K562 (cell line): Measurements from ENCODE around the gene TAS2R31. TPM values are rescaled to one million over a fixed set of nuclear protein-coding genes. Genes with fewer than 3 reads are reported as not detected.

Source experiments
- ATAC-seq: fragments of 200-7000 bp; cut with Tn5 transposase; 3 replicates; pipeline ENCODE4 v1.9.1; 2020; ENCODE audit warnings: moderate library complexity
- BruUV-seq: library from RNA; stranded (reverse); fragments of 400-500 nt; replicated peaks from 2 replicates; lab custom pipeline; 2021; lab: Mats Ljungman, UMichigan
- CTCF ChIA-PET: fragments of 300-600 bp; formaldehyde crosslinking; extraction: SDS; loops from one replicate; lab custom pipeline; 2021; ENCODE audit warnings: low intra/inter-chr PET ratio; lab: Yijun Ruan, JAX
- POLR2A ChIA-PET: fragments of 300-600, 350-650 bp; sonication (Branson Sonifier 250); formaldehyde crosslinking; extraction: SDS; loops from one replicate; lab custom pipeline; 2021; ENCODE audit warnings: antibody characterized with exemption, inconsistent platforms; lab: Yijun Ruan, JAX
- DNase-seq, 4 experiments: peaks; one replicate each; pipeline versions ENCODE4 v3.0.0 to v3.0.0-alpha.2; 2011 to 2018; ENCODE audit warnings: low spot score in 3 of 4, mixed read lengths in 3 of 4; ENCODE audit errors: extremely low read depth in 1 of 4
- FAIRE-seq: peaks from 2 replicates; lab custom pipeline; 2011; peaks lifted over from hg19 to GRCh38; lab: Jason Lieb, UNC
- H2AFZ ChIP-seq: 2 replicates; pipeline ENCODE4 v1.6.0; 2011; ENCODE audit warnings: low read depth, low read length, control low read depth, inconsistent platforms
- H3K27ac ChIP-seq: fragments of 200-600 bp; 3 replicates; pipeline ENCODE4 v1.8.0; 2011; ENCODE audit warnings: low read depth, mild to moderate bottlenecking, control low read depth, inconsistent platforms, low read length, moderate library complexity, mixed read lengths; ENCODE audit errors: extremely low read depth
- H3K27me3 ChIP-seq, 2 experiments: fragments of 300-600 bp in 1 of 2; 2 replicates in 1 of 2; 3 replicates in 1 of 2; pipeline versions ENCODE4 v1.6.0 to v1.8.0; 2011; ENCODE audit warnings: inconsistent platforms in 2 of 2, low read length in 2 of 2, mild to moderate bottlenecking in 1 of 2, mixed read lengths in 1 of 2, moderate library complexity in 1 of 2; ENCODE audit not compliant: control insufficient read depth in 2 of 2, insufficient read depth in 2 of 2
- H3K36me3 ChIP-seq: fragments of 300-600 bp; 3 replicates; pipeline ENCODE4 v1.8.0; 2011; ENCODE audit warnings: mild to moderate bottlenecking, low read length, inconsistent platforms; ENCODE audit not compliant: control insufficient read depth, insufficient read depth
- H3K4me1 ChIP-seq, 2 experiments: fragments of 200-600 bp in 1 of 2; replicated peaks in 1 of 2; 2 replicates in 1 of 2; 3 replicates in 1 of 2; pipeline versions ENCODE4 v1.5.1 to v1.8.0; 2011; ENCODE audit warnings: inconsistent platforms in 2 of 2, low read length in 2 of 2, mild to moderate bottlenecking in 1 of 2, mixed read lengths in 1 of 2, moderate library complexity in 1 of 2; ENCODE audit not compliant: control insufficient read depth in 2 of 2, insufficient read depth in 2 of 2
- H3K4me2 ChIP-seq: 2 replicates; pipeline ENCODE4 v1.6.1; 2011; ENCODE audit warnings: low read length, control low read depth, inconsistent platforms, mixed read lengths; ENCODE audit not compliant: insufficient read depth
- H3K4me3 ChIP-seq: fragments of 200-600 bp; sonication (generic), shearing (Covaris generic); 2 replicates; pipeline ENCODE4 v1.5.1; 2016; ENCODE audit warnings: control low read depth, inconsistent platforms
- H3K79me2 ChIP-seq: fragments of 200-600 bp; 3 replicates; pipeline ENCODE4 v1.8.0; 2011; ENCODE audit warnings: low read length, inconsistent platforms; ENCODE audit not compliant: control insufficient read depth, insufficient read depth
- H3K9ac ChIP-seq, 2 experiments: 2 replicates each; pipeline versions ENCODE4 v1.6.0 to v1.6.1; 2011; ENCODE audit warnings: low read depth in 2 of 2, low read length in 2 of 2, control low read depth in 1 of 2, inconsistent platforms in 1 of 2, mild to moderate bottlenecking in 1 of 2, mixed read lengths in 1 of 2; ENCODE audit not compliant: insufficient read depth in 1 of 2
- H3K9me1 ChIP-seq: one replicate; pipeline ENCODE4 v1.6.0; 2011; ENCODE audit warnings: inconsistent platforms, mild to moderate bottlenecking, low read length, moderate library complexity; ENCODE audit not compliant: control insufficient read depth, insufficient read depth
- H3K9me3 ChIP-seq: replicated peaks from 2 replicates; pipeline ENCODE4 v1.5.1; 2011; ENCODE audit warnings: low read depth, low read length, inconsistent platforms; ENCODE audit not compliant: control insufficient read depth, insufficient read depth
- H4K20me1 ChIP-seq: replicated peaks from 2 replicates; pipeline ENCODE4 v1.6.1; 2011; ENCODE audit warnings: low read length, inconsistent platforms, mixed read lengths; ENCODE audit not compliant: control insufficient read depth, insufficient read depth
- ARID3B ChIP-seq: fragments of 250-450 bp; sonication (Bioruptor Pico); IDR thresholded peaks from 2 replicates; pipeline ENCODE4 v1.4.0; 2020; ENCODE audit warnings: borderline replicate concordance
- HNRNPK ChIP-seq: fragments of 200-400 bp; formaldehyde crosslinking; IDR thresholded peaks from one replicate; pipeline ENCODE4 v1.6.1; 2018; ENCODE audit warnings: mild to moderate bottlenecking, low read depth, low read length; ENCODE audit not compliant: poor library complexity, severe bottlenecking
- SAP30 ChIP-seq: fragments of 200-600 bp; sonication (generic); IDR thresholded peaks from 2 replicates; pipeline ENCODE4 v1.6.1; 2012; ENCODE audit warnings: borderline replicate concordance, low read depth, mild to moderate bottlenecking, moderate library complexity, low read length, control low read depth, inconsistent platforms; ENCODE audit not compliant: insufficient read depth, poor library complexity, severe bottlenecking
- ZBED1 ChIP-seq: IDR thresholded peaks from 2 replicates; pipeline ENCODE4 v1.6.1; 2014
- ZNF57 ChIP-seq: fragments of 450-650 bp; formaldehyde crosslinking; IDR thresholded peaks from 2 replicates; pipeline ENCODE4 v1.4.0; 2020; ENCODE audit warnings: mild to moderate bottlenecking, moderate library complexity
- ZNF696 ChIP-seq: fragments of 250-450 bp; sonication (Bioruptor Pico); conservative IDR thresholded peaks from 2 replicates; pipeline ENCODE4 v1.4.0; 2020; ENCODE audit warnings: mild to moderate bottlenecking, moderate library complexity
- WGBS: fragments of 100-300 bp; shearing (Covaris generic); methylation state at CpG from one replicate; pipeline ENCODE4 v1.1.6; 2016; ENCODE audit warnings: low coverage, mixed read lengths; ENCODE audit not compliant: insufficient coverage; ENCODE audit errors: missing lambda C conversion rate; 5-methylcytosine and 5-hydroxymethylcytosine counted together
- in situ Hi-C: fragments of 300-500 bp; cut with MboI; formaldehyde crosslinking; loops from 4 replicates; pipeline ENCODE4 v1.15.0; 2018; ENCODE audit warnings: inconsistent platforms, mixed read lengths
- intact Hi-C: fragments of 100-400 bp; cut with micrococcal nuclease; formaldehyde crosslinking; loops from 2 replicates; pipeline ENCODE4 v1.14.2; 2022
- polyA plus RNA-seq, 8 experiments: library from polyadenylated mRNA; depleted of rRNA in 4 of 8; stranded (reverse) in 5 of 8; unstranded in 3 of 8; fragments of >200 nt; fragmentation: Nextera tagmentation in 2 of 8; fragmentation: Illumina TruSeq in 1 of 8; extraction: Ambion mirVana in 2 of 8; extraction: Trizol in 1 of 8; gene quantifications; 2 replicates each; pipeline versions ENCODE4 v1.2.1 to v1.2.3, GENCODE V29; 2011 to 2014; ENCODE audit warnings: inconsistent platforms in 1 of 8, missing spikeins in 1 of 8
- total RNA-seq, 7 experiments: library from RNA; depleted of rRNA in 6 of 7; stranded (reverse); fragments of >200 nt in 6 of 7; fragmentation: Illumina TruSeq in 2 of 7; extraction: Trizol in 2 of 7; gene quantifications; 2 replicates each; pipeline versions ENCODE4 v1.2.1 to v1.2.3, GENCODE V29; 2011 to 2021; ENCODE audit warnings: low replicate concordance in 1 of 7
- TF ChIP-seq, protein P1 (sequence below), 2 experiments: fragments of 450-650 bp; formaldehyde crosslinking in 1 of 2; IDR thresholded peaks; 2 replicates each; pipeline versions ENCODE4 v1.4.0 to v1.6.1; 2014 to 2020; ENCODE audit warnings: mild to moderate bottlenecking in 2 of 2, borderline replicate concordance in 1 of 2, low read depth in 1 of 2
- TF ChIP-seq, protein P2 (sequence below), 3 experiments: fragments of 200-800 bp in 1 of 3; fragments of 250-450 bp in 1 of 3; fragments of 450-650 bp in 1 of 3; sonication (Bioruptor Pico) in 1 of 3; sonication (Bioruptor generic) in 1 of 3; formaldehyde crosslinking in 1 of 3; IDR thresholded peaks; 2 replicates each; pipeline versions ENCODE4 v1.6.1 to v1.8.0; 2016 to 2022; ENCODE audit warnings: mild to moderate bottlenecking in 2 of 3, missing genetic modification characterization in 2 of 3, missing compliant biosample characterization in 1 of 3, moderate library complexity in 1 of 3

TAS2R31 gene
- total and polyA plus RNA-seq, 9 of the 15 experiments (the other 6 are each of a cell fraction or from before 2014, with no cell fraction given) = 0.59 to 3.6 (median 1.4) TPM; not detected in 4

DNA sequence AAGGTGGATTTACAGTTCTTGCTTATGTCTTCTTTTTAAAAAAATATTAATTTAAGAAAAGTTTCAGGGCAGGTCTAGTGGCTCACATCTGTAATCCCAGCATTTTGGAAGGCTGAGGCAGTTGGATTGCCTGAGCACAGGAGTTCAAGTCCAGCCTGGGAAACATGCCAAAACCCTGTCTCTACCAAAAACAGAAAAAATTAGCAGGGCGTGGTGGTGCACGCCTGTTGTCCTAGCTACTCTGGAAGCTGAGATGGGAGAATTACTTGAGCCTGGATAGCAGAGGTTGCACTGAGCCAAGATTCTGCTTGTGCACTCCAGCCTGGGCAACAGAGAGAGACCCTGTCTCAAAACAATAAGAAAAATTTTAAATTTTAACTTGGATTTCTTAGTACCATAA, 36.3 kb upstream of the TAS2R31 start:
- intact Hi-C loops = no loop called here
- no TSS peak for BruUV-seq
- CTCF ChIA-PET = no interaction called here
- no peak for TF ChIP-seq ZNF57
- no peak for TF ChIP-seq HNRNPK
- TF ChIP-seq ZBED1 = no peak
- TF ChIP-seq, protein P1, sequence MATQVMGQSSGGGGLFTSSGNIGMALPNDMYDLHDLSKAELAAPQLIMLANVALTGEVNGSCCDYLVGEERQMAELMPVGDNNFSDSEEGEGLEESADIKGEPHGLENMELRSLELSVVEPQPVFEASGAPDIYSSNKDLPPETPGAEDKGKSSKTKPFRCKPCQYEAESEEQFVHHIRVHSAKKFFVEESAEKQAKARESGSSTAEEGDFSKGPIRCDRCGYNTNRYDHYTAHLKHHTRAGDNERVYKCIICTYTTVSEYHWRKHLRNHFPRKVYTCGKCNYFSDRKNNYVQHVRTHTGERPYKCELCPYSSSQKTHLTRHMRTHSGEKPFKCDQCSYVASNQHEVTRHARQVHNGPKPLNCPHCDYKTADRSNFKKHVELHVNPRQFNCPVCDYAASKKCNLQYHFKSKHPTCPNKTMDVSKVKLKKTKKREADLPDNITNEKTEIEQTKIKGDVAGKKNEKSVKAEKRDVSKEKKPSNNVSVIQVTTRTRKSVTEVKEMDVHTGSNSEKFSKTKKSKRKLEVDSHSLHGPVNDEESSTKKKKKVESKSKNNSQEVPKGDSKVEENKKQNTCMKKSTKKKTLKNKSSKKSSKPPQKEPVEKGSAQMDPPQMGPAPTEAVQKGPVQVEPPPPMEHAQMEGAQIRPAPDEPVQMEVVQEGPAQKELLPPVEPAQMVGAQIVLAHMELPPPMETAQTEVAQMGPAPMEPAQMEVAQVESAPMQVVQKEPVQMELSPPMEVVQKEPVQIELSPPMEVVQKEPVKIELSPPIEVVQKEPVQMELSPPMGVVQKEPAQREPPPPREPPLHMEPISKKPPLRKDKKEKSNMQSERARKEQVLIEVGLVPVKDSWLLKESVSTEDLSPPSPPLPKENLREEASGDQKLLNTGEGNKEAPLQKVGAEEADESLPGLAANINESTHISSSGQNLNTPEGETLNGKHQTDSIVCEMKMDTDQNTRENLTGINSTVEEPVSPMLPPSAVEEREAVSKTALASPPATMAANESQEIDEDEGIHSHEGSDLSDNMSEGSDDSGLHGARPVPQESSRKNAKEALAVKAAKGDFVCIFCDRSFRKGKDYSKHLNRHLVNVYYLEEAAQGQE (IDR thresholded peaks at IDR 0.05; ENCODE audit: borderline replicate concordance) = no peak
- TF ChIP-seq, protein P1 (CRISPR knock-in tag; IDR thresholded peaks at IDR 0.05; ENCODE audit: low read depth) = no peak
- no peak for TF ChIP-seq SAP30
- TF ChIP-seq, protein P2, sequence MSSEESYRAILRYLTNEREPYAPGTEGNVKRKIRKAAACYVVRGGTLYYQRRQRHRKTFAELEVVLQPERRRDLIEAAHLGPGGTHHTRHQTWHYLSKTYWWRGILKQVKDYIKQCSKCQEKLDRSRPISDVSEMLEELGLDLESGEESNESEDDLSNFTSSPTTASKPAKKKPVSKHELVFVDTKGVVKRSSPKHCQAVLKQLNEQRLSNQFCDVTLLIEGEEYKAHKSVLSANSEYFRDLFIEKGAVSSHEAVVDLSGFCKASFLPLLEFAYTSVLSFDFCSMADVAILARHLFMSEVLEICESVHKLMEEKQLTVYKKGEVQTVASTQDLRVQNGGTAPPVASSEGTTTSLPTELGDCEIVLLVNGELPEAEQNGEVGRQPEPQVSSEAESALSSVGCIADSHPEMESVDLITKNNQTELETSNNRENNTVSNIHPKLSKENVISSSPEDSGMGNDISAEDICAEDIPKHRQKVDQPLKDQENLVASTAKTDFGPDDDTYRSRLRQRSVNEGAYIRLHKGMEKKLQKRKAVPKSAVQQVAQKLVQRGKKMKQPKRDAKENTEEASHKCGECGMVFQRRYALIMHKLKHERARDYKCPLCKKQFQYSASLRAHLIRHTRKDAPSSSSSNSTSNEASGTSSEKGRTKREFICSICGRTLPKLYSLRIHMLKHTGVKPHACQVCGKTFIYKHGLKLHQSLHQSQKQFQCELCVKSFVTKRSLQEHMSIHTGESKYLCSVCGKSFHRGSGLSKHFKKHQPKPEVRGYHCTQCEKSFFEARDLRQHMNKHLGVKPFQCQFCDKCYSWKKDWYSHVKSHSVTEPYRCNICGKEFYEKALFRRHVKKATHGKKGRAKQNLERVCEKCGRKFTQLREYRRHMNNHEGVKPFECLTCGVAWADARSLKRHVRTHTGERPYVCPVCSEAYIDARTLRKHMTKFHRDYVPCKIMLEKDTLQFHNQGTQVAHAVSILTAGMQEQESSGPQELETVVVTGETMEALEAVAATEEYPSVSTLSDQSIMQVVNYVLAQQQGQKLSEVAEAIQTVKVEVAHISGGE (CRISPR knock-in tag; IDR thresholded peaks at IDR 0.05) = no peak
- TF ChIP-seq ARID3B (CRISPR knock-in tag) = no peak
- TF ChIP-seq ZNF696 (CRISPR knock-in tag) = no peak

More for the DNA sequence above, 36.3 kb upstream of the TAS2R31 start:
- POLR2A ChIA-PET = no interaction called here
- H3K9me1 ChIP-seq = no peaks in the 10 kb centered on the region
- no peak overlapping the region for H3K4me2 ChIP-seq
- WGBS = 75% methylated on average over 1 of the region's 2 CpGs
- H3K36me3 ChIP-seq = no peaks in the 10 kb centered on the region
- H3K9ac ChIP-seq = no peak overlapping the region
- ATAC-seq (no peak), FAIRE-seq (no peak), DNase-seq (no peak)
- no peak overlapping the region for H2AFZ ChIP-seq
- no peaks in the 10 kb centered on the region for H3K79me2 ChIP-seq
- H4K20me1 ChIP-seq = no peaks in the 10 kb centered on the region
- no peaks in the 10 kb centered on the region for H3K4me1 ChIP-seq
- H3K9me3 ChIP-seq = no peaks in the 10 kb centered on the region
- no peak overlapping the region for H3K4me3 ChIP-seq
- H3K27ac ChIP-seq = no peak overlapping the region
- in situ Hi-C loops = no loop called here
- no peaks in the 10 kb centered on the region for H3K27me3 ChIP-seq
